Activated CD4-positive, alpha-beta T cell treated with anti-CD3 and anti-CD28 coated beads, Interleukin-2, amount 50 U/mL, for 16 hours (primary cell): ENCODE results near the gene ACAA2.

Experiments
- DNase-seq: peaks from one replicate; pipeline ENCODE4 v3.0.0-alpha.2; 2020

ACAA2 gene

DNA sequence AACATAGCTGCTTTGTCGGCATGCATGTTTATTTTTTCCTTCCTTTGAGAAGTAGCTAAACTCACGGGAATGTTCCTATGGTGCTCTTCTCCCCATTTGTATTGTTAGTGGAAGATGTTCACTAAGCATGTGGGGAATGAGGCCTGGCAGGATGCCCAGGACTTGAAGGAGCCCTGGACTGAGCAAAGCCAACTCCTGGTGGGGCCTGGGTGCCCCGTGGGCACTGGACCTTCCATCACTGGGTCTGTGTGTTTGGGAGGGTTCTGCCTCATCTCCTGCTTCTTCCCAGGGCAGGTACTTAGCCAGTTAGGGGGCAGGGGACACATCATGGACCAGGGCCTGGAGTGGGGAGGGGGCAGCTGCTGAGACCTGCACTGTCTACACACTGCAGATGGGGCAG lies 49.3 kb downstream of the ACAA2 start:
- no peak for DNase-seq

DNA sequence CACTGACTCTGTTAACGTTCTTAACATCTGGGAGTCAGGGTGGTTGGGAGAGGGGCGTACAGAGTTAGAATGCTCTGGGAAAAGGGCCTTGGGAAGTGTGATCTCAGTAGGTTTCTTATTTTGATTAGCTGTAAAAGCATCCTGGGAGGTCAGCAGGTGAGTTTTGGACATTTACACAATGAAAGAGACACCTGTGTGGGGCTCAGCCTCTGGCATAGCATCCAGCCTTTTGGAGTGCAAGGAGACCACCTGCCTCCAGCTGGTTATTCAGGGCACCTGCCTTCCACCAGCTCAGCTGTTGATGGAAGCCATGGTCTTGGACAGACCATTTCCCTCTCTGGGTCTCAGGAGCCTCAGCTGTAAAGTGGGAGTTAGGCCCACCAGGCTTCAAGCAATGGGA lies 49.7 kb downstream of the ACAA2 start:
- DNase-seq, result no peak

DNA sequence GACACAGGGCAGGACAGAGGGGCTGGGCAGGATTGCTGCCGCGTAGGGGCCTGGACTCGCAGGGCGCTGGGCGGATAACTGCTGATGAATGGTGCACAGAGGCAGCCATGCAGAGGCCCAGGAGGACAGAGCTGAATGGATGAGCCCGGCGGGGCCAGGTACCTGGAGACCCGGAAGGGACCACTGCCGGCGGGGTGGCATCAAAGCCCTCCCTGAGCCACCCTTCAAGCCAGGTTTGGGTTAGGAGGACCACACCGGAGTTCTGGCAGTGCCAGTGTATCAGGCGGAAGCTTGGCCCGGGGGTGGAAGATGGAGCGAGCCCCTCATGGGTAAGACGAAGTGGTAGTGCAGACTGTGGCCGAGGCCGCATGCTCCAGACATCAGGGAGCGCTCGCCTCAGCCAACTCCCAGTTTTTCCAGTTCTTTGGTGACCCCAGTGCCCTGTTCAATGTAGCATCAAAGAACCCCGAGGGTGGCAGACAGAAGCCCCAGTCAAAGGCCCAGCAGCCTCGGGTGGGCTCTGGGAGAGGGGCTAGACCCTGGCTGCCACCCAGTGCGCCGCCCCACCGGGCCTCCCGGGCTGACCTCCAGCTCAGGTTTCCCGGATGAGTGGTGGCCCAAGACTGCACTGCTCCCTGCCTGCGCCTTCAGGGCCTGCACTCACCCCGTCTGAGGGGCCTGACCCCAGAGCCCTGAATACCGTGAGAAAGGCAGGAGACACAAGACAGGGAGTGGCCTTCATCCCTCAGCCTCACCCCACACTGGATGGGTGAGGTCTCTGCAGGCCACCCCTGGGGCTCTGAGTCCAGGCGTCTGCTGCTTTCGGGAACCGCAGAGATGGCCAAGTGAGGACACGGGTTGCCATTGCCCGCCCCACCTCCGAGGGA lies 50.9 kb downstream of the ACAA2 start:
- DNase-seq, result no peak

DNA sequence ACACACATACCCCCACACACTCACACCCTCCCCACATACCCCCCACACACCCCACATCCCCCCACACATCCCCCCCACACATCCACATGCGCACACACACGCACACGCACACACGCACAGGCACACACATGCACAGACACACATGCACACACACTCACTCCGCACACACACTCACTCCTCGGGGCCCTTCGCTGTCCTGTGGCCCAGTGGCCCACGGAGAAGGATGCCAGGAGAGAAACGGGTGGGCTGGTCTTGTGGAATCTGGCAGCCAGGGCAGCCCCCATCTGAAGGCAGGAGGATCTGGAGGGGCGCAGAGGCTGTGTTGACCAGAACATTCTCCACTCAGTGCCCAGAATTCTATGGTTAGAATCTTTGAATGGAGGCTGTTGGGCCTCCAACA lies 51.6 kb downstream of the ACAA2 start:
- DNase-seq, result no peak

DNA sequence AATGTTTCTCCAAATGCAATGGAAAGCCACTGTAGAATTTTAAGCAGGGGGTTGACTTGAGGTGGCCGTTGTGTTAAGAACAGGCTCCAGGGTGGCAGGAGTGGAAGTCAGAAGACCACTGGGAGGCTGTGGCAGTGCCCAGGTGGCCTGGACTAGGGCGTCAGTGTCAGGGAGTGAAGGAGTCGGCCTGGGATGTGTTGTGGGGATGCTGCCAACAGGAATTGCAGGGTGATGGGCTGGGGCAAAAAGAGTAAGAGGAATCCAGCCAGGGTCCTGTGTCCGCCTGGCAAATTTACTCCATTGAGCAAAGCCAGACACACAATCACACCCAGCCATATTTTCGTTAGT lies 55.1 kb downstream of the ACAA2 start:
- no peak for DNase-seq

DNA sequence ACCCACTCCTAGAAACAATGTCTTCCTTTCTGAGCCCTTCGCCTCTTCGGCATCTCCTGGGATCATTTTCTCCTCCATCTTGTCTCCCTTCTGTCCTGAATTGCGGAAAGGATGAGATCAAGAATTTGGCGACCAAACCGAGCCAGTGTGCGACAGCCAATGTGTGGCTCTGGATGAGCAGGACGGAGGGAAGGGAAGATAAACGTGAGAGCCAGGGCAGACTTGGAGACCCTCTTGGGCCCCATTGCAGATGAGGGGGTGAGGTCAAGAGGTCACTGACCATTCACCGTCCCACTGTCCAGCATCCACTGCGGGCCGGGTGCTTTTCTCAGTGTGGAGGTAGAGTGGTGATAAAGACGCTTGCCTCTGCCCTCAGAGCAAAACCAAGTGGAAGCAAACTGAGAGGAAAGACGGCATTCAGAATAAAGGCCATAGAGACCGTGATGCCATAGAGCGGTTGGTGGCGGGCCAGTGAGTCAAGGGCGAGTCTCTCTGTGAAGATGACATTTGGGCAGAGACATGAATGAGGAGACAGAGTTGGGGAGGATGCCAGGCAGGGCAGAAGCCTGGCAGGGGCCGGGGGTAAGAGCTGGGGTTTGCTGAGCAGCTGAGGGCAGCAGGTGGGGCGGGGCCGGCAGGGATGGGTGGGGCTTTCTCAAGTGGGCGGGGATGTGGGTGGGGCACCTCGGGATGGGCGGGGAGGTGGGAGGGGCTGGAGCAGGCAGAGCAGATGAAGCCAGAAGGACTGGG lies 55.6 kb downstream of the ACAA2 start:
- no peak for DNase-seq

DNA sequence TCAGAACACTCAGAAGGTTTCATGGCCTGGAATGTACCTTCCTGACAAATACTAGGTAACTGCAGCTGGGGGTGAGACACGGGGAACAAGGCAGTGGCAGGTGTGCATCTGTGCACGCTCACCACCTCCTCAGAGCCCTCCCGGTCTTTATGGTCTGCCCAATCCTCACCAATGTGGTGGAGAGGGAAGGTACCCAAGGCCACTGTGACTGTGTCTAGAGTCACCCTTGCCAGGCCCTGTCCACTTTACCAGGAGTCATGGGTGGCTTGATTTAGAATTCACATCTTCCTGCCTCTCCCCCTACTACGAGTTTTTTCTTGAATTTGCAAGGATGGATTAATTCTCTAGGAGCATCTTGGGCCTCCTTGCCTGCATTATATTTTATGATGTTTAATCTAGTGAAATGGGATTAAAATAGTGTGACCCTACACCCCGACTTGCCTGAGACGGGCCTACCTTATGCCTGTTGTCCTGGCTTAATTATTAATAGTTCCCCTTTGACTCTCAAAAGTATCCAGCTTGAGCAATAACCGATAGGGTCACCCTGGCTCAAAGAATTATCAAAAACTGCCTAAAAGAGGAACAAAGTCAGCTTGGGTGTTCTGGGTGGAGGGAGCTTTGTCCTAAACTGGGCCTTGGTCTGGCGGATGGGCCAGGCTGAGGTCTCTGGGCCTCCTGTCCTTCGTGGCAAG lies 56.5 kb downstream of the ACAA2 start:
- no peak for DNase-seq

DNA sequence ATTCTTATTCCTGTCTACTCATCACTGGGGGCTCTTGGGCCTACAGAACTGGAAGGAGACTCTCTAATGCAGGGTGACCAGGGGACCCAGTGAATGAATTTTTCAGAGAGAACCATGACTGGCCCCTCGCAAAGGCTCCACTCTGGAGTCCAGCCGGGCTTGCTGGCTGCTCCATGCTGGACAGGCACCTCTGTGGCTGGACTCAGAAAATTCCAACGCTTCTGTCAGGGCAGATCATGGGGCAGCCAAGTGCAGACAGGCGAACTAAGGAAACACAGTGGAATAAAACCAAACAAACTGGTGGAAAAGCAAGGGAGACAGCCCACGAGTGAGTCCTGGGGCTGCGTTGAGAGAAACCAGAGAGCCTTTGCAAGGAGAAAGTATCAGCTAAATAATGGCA lies 57.2 kb downstream of the ACAA2 start:
- no peak for DNase-seq

DNA sequence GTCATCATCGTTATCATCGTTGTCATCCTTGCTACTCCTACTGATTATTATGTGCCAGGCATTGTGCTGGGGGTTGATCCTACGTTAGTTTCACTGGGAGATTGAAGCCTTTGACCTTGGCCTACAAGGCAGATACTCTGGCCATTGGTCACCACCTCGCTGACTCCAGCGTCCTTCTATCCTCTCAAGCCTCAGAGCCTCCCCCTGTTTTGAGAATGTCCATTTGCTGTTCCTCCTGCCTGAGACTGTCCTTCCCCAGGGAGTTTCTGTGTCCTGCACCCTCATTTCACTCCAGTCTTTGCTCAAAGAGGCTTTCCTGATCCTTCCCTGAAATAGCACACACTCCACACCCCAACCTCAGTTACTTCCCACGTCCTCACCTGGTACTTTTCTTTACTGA lies 57.8 kb downstream of the ACAA2 start:
- no peak for DNase-seq

DNA sequence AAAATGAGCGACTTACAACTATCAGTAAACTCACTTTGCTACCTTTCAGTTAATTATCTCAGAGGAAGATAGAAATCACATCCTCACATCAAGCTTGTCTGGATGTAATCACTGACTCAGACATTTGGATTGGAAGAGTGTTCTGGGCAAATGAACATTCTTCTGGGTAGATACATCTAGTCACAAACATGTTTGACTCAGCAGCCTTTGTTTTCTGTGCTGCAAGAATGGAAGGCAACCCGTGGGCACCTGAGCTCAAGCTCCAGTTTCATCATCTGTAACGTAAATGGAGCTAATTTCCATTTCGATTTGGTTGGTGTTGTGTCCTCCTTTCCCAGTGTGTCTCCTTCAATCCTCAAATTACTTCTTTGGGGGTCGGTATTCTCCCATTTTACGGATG lies 58.5 kb downstream of the ACAA2 start:
- DNase-seq, result no peak

DNA sequence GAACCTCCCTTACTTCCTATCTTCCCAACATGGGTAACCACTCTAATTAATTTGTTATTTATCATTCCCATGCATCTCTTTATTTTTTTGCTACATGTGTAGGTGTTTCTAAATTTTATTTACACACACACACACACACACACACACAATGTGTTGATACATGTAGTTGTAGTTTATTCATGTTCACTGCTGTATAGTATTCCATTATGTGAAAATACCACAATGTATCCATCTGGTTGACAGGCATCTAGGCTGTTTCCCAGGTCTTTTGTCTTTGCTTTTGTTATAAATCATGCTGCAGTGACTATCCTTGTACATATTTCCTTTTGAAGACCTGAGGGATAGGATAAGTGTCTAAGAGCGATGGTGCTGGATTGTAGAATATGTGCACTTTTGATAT lies 59.7 kb downstream of the ACAA2 start:
- no peak for DNase-seq

DNA sequence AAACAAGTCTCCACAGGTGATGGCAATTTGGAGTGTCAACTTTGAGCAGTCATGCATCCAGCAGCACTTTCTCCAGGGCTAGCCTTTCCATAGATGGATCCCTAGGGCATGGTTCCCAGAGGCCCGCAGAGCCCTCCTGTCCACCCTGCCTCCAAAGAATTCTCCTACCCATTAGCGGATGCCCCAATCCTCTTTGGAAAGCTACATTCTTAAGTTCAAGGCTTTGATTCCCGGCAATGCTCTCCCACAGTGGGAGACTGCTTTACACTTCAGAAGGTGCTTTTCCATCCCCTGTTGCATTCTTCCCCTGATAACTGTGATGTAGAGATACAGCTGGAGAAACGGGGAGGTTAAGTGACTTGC lies 61.3 kb downstream of the ACAA2 start:
- DNase-seq, result no peak

DNA sequence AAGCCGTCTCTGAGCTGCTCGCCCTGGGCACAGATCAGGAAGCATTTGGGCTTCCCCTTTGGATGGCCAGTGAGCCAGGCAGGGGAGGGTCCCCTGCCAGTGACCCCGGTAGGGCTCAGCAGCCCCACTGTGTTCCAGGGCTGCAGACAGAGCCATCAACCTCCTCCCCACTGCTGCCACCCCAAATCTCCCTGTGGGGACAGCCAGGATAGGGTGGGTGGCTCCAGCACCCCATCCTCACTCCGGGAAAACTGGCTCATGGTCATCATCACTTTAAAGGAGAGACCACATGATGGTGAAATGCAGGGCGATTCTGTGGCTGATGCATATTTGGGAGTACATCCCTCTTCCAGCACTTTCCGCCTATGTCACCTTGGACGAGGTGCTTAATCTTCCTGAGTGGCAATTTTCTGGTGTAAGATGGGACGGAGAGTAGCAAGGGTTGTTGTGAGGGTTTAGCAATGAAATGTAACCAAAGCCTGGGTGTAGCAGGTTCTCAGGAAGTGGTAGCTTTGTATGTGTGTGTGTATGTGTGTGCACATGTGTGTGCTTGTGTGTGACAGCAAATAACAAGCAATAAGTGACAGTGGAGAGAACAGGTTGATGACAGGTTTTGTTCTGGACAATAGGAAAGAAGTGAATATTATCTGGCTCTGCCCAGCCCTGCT lies 61.8 kb downstream of the ACAA2 start:
- no peak for DNase-seq

DNA sequence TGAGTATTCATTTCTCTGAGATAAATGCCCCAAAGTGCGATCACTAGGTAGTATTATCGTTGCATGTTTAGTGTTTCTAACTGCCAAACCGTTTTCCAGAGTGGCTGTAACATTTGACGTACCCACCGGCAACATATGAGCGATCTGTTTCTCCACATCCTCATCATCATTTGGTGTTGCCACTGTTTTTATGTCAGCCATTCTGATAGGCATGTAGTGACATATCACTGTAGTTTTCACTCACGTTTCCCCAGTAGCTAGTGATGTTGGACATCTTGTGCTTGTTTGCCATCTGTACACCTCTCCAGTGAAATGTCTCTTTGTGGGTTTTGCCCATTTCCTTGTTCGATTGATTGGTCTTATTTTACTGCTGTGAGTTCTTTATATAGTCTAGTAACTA lies 63.8 kb downstream of the ACAA2 start:
- no peak for DNase-seq

DNA sequence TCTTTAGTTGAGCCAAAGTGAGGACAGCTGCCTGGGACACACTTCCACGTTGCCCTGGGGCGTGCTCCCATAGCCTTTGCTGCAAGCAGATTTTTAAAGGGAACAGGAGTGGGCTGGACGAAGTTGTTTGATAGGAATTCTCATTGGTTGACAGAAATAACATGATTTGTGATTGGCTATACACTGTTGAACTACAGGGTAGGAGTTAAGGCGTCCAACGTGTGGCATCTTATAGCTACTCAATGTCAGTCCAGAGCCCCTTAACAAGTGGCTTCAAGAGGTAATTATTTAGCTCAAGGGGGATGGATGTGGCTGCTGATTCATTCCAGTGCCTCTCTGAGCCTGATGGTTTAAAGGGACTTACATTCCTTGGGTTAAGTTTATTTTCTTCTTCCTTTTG lies 65.5 kb downstream of the ACAA2 start:
- DNase-seq, result no peak

DNA sequence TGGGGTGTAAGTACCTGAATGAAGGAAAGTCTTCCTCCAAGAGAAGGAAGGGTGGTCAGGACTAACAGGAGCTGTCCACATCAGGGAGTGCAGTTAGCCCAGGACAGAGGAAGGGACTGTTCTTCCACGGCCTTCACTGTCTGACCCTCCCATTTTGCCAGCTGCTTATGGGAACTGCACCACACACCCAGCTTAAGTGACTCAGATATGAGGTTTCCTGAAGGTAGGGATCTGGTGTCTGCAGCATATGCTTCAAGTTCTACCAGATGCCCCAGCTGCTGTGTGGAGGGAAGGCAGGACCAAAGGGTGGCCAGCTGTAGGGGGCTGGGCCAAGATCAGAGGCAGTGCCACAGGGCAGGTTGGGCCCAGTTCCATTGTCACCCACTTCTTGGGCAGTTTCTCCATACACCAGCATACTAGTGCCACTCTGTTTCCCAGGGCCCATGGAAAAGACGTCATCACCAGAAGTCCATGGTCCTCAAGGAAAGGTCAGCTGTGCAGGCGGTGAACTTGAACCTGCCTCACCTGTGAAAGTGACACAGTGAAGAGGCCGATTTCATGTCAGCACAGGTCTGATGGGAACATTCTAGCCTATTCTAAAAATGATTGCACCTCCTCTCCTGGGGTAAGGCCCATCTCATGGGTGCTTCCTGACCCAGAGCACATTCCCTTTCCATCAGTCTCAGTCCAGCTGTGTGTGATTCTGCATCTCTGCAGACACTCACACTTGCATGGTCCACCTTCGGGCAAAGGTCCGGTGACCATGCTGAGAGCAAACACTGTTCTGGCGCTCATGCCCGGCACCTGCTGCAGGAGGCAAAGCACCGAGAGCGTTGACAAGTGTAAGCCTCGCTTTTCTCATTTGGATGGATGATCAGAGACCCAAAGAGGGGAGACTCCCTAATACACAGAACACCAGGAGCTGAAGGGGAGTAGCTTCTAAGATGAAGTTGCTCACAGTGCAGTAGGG lies 68.0 kb downstream of the ACAA2 start:
- DNase-seq, result no peak

DNA sequence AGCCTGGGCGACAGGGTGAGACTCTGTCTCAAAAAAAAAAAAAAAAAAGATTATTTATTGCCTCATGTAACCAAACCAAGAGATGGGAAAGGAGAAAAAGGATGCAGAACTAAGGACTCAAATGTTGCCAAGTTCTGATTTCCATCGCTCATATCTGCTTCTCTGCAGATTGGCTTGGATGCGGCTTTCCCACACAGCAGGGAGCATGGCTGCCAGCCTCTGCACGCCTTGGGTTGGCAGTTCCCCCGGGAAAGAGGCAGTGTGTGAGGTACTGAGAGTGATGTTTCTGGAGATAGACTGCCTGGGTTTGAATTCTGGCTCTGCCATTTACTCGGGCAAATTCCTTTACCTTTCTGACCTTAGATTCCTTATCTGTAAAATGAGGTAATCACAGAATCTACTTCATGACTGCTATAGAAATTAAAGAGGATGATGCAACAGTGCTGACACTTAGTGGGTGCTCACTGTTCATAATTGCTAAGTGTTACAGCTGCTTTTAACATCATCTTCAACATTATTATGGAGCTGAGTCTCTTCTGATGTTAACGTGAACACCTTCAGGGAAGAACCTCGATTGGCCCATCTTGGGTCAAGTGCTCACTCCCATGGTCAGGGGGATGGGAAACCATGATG lies 68.8 kb downstream of the ACAA2 start:
- DNase-seq, result no peak

DNA sequence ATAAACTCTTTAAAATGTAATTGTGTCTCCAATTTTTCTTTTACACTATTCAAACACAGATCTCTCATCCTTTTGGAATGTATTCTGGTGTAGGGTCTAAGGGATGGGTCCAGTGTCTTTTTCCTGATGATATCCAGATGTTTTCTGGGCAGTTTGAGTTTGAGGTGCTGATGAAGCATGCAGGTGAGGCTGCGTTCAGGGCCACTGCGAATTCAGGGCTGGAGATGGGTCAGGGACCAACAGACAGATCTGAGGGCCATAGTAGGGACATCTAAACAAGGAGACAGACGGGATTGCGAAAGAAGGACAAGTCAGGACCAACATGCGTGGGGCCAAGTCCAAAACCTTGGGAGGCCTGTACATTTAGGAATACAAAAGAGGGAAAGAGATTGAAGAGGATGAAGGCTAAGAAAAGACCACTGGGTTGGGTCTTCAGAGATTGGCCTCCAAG lies 70.2 kb downstream of the ACAA2 start:
- no peak for DNase-seq

DNA sequence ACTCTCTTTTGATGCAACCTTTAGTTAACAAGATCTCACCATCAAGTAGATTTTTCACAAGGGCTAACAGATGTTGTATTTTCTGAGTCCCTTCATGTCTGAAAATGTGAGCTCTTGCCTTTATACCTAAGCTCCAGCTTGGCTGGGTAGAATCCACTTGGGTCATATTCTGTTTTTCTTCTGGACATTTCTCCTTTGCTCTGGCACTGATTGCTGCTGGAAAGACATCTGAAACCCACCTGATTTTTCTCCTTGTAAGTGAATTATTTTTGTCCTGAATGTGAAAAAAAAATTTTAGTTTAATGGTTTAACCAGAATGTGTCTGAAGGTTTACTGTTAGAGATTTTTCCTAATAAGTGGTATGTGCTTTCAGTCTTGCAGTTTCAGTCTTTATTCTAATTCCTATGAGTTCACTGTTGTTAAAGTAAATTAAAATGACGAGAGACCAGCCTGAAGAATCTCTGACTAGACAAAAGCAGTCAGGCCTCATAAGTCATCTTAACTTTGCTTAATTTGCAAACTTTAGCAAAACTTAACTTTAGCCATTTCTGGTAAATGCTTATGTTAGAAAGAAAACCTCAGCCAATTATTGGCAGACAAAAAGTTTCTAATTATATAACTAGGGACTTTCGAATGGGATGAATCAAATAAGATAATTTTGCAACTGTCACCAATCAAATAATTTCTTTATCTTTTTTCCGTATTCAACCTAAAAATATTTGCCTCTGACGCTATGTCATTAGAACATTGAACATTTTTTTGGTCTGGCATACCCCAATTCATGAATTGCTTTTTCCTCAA lies 70.8 kb downstream of the ACAA2 start:
- DNase-seq, result no peak

DNA sequence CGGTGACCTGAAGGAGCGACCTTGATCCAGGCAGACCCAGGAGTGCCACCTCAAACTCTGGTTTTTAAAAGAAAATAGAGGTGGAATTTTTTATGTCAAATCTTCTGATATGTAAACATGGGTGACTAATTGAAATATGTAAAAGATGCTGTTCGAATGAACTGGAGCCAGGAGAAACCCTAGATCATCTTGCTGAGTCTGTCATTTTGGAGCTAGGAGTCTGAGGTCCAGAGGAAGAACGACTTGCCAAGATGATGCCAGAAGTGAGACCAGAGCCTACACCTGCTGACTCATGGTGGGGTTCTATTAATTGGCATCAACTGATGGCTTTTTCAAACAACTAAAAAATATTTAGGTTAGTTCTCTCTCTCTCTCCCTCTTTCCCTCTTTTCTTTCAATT lies 74.1 kb downstream of the ACAA2 start:
- no peak for DNase-seq

DNA sequence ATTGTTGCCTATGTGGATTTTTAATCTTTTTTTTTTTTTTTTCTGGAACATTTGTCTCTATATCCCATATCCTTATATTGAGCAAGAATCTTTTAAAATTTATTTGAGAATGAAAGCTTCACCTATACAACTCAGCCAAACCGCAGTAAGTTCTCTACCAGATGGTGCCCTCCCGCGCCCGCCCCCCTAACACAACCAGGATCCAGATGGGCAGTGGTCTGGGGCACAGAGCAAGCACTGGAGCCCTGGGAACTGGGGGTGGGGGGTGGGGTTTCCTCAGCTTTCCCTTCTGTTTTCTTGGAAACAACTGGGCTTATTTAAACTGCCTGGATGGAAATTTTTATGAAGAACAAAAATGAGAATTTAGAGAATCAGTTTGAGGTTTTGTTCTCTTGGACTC lies 74.6 kb downstream of the ACAA2 start:
- no peak for DNase-seq
